HG02763 (cell line): Measurements from ENCODE around the gene JMJD7.

Source experiments
- ATAC-seq: cut with Tn5 transposase; IDR thresholded peaks from one replicate; pipeline ENCODE4 v1.9.1; 2021; ENCODE audit warnings: mild to moderate bottlenecking, moderate library complexity; ENCODE audit not compliant: unreplicated experiment

JMJD7 gene

GRCh38 chr15:41799488-41799805 lies 28.4 kb upstream of the JMJD7 start:
- no peak for ATAC-seq

DNA sequence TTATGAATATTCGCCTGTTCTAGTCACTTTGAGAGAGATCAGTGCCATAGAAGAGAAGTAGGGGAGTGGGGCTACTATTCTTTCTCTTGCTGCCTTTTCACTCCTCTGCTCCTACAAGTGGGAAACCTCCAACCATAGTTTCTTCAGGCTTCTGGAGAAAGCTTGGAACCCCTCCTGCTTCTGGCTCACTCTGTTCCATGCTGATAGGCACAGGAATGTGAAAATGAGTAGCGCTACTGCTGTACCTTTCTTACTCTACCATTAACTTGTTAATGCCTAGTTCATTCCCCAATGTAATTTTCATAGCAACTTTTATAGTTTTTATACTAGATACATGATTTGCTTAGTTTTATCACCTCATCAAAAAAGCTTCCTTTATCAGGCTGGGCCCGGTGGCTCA lies 26.7 kb upstream of the JMJD7 start:
- no peak for ATAC-seq

DNA sequence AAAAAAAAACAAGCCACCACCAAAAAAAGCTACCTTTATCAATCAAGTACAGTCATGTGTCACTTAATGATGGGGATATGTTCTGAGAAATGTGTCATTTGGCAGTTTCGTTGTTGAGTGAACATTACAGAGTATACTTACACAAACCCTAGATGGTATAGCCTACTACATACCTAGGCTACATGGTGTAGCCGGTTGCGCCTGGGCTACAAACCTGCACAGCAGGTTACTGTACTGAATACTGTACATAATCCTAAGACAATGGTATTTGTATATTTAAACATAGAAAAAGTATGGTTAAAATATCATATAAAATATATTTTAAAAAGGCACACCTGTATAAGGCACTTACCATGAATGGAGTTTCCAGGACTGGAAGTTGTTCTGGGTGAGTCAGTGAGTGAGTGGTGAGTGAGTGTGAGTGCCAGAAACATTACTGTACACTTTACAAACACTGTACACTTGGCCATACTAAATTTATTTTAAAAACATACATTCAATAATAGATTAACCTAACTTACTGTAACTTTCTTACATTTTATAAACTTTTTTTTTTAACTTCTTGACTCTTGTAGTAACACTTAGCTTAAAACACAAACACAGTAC lies 25.9 kb upstream of the JMJD7 start:
- no peak for ATAC-seq

GRCh38 chr15:41804361-41804760 lies 23.5 kb upstream of the JMJD7 start:
- ATAC-seq, result no peak

- no peak for ATAC-seq
These were observed 22.8 kb upstream of the JMJD7 start for GRCh38 chr15:41804916-41805666.

- no peak for ATAC-seq
These were observed 22.2 kb upstream of the JMJD7 start for GRCh38 chr15:41805711-41806110.

DNA sequence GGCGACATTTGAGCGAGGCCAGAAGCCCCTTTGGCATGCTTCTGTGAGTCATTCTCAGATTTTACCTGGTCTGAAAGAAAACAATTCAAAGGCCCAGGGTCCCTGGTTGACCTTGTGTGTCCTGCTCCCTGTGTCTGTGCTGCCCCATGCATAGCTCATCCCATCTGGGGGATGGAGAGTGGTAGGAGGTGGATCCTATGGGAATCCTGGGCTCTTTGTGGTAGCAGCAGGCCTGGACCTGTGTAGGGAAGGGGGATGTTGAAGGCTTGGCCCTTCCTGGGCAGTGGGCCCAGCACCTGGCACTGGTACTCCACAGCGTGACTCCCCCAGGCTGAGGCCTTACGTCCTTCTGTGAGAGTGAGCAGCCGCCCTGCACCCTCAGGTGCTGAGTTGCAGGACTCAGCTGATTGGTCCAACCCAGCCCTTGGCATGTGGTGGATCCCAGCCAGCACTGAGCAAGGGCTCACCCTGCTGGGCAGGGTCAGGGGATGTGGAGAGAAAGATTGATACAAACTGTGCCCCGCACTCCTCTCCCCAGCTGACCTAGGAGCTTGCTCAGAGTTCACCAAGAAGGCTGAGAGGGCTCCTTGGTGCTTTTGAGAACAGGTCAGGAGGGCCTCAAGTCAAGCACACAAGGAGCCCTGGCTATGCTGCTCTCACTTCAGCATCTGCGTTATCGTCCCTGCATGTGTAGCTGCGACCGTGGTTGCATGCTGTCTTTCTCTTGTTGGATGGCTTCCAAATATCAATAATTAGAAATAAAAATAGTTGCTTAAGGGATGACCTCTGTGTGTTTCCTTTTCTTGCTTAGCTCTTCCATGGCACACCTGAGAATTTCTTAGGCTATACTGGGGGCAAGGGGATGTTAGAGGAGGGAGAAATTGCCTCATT lies 21.4 kb upstream of the JMJD7 start:
- ATAC-seq, result no peak

DNA sequence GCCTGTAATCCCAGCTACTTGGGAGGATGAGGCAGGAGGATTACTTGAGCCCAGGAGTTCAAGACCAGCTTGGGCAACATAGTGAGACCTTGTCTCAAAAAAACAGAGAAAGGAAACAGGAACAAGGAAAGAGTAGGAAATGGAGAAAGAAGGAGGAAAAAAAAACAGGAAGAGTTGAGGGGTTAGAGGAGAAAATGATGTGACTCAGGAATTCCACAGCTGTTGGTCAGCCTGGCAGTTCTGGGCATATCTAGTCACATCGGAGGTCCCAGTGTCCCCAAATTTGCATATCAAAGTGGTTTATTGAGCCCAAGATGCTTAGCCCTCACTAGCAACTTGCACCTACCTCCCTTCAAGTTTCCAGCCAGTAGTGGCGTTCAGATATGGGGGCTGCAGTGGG lies 18.8 kb upstream of the JMJD7 start:
- no peak for ATAC-seq

DNA sequence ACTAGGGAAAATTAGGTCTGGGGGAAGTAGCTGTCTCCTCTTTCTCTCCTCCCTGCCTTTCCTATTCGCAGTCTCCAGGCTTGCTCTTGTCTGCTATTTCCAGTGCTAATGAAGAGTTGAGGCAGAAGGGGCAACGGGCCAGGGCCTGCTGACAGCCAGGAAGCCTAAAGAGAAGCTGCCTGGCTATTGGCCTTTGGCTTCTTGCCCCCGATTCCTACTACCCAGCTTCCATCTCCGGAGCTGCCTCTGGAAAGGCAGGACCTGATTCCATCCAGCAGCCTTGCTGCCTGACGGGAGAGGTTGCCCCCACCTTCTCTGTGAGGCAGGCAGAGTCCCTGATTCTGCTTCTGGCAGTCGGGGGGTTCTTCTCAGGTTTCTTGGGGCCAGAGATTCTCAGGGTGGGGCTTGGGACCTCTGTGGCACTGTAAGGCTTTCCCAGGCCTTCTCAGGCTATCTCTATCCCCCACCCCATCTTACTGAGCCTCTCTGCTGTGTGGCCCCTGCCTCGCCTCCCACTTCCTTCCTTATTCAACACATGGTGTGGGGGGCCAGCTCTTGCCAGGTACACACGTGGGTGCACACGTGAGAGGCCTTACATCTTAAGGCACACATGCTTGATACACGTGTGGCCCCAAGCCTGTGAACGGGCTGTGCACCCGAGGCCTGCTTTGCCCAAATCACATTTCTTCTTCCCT lies 18.2 kb upstream of the JMJD7 start:
- no peak for ATAC-seq

DNA sequence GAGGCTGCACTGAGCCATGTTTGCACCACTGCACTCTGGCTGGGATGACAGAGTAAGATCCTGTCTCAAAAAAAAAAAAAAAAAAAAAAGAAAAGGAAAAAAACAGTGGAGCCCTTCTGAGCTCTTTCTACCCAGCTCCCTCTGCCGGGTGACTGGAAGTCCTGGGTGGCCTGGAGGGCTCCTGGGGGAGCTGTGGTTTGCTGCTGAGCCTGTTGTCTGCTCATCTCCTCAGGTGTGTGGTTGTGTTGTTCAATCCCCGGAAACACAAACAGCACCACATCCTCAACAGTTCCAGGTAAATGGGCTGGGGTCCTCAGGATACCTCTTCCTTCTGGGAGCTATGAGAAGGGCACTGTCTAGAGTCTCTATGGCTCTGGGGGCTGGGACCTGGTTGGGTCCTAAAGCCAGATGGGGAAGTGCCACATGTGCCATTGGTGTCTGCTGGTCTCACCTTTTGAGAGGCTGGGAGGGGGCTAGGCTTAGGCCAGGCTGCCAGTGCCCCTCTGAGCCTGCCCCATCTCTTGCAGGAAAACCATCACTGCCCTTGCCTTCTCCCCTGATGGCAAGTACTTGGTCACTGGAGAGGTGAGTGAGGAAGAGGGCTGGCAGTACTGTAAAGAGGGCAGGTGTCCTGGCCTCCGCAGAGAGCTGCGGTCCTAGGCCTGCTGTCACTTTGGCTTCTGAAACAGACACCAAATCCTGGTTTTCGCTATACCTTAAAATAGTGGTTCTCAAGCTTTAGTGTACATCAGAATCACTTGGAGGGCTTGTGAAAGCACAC lies 17.1 kb upstream of the JMJD7 start:
- no peak for ATAC-seq

DNA sequence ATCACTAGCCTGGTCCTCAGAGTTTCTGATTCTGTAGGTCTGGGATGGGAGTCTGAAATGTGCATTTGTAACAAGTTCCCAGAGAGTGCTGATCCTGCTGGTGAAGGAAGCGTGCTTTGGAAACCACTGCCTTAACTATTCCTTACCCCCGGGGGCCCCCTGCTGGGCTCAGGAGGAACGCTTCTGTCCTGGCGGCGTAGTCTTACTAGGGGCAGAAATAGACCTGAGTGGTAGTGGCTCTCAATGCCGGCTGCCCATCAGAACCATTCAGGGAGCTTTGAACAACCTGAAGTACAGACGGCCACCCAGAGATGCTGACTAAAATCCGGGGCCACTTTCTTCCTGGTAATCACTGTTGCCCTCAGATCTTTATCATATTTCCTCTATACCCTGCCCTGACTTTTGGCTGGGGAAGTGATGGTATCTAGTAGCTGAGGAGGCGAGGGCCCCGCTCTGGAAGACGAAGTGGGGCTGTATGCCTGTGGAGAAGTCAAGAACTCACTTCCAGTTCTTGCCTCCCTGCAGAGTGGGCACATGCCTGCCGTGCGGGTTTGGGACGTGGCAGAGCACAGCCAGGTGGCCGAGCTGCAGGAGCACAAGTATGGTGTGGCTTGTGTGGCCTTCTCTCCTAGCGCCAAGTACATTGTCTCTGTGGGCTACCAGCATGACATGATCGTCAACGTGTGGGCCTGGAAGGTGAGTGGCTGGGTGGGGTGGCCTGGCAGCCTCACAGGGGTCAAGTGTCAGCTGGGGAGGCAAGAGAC lies 16.3 kb upstream of the JMJD7 start:
- ATAC-seq, result no peak

DNA sequence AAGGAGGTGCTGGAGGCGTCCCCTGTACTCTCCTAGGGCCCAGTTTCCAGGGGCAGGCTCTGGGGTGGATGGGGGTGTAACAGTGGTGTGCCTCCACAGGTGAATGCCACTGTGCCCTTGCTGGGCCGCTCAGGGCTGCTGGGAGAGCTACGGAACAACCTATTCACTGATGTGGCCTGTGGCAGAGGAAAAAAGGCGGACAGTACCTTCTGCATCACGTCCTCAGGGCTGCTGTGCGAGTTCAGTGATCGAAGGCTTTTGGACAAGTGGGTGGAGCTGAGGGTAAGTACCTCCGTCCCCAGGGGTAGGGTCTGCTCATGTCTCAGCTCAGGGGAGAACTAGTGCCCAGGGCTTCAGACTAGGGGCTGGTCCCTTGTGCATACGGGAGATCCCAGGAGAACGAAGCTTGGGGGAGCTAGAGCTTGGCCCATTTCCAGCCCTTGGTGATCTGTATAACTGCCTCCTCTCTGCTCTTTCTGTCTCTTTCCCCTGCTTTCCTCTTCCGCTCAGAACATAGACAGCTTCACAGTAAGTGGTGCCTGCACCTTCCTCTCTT lies 15.0 kb upstream of the JMJD7 start:
- ATAC-seq, result no peak

DNA sequence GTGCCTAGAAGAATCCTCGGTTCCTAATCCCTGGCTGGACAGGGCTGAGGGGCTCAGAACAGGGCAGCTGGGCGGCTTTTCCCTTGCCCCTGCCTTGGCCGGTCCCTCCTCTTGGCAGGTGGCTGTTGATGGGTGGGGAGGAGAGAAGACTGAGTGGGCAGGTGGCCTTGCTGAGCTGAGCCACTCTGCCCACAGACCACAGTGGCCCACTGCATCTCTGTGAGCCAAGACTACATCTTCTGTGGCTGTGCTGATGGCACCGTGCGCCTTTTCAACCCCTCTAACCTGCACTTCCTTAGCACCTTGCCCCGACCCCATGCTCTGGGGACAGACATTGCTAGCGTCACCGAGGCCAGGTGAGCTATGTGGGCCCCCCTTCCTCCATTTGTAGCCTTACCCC lies 14.5 kb upstream of the JMJD7 start:
- ATAC-seq, result no peak

GRCh38 chr15:41814534-41814933 lies 13.4 kb upstream of the JMJD7 start:
- ATAC-seq, result no peak

DNA sequence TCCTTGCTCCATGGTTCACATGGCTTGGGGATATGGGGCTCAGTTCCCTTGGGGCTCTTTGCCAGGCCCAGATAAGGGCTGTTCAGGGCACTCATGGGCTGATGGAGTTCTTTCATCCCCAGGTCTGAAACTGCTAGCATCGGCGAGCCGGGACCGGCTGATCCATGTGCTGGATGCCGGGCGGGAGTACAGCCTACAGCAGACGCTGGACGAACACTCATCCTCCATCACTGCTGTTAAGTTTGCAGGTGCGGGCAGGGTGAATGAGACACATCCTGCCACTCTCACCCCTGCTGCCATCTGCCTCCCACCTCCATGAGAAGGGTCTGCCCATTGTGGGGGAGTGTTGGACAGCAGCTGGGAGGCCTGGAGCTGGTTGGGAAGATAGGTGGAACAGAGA lies 11.1 kb upstream of the JMJD7 start:
- no peak for ATAC-seq

- ATAC-seq, result no peak
These were observed 10.6 kb upstream of the JMJD7 start for GRCh38 chr15:41817327-41817726.

- no peak for ATAC-seq
These were observed 10.1 kb upstream of the JMJD7 start for GRCh38 chr15:41817781-41818180.

DNA sequence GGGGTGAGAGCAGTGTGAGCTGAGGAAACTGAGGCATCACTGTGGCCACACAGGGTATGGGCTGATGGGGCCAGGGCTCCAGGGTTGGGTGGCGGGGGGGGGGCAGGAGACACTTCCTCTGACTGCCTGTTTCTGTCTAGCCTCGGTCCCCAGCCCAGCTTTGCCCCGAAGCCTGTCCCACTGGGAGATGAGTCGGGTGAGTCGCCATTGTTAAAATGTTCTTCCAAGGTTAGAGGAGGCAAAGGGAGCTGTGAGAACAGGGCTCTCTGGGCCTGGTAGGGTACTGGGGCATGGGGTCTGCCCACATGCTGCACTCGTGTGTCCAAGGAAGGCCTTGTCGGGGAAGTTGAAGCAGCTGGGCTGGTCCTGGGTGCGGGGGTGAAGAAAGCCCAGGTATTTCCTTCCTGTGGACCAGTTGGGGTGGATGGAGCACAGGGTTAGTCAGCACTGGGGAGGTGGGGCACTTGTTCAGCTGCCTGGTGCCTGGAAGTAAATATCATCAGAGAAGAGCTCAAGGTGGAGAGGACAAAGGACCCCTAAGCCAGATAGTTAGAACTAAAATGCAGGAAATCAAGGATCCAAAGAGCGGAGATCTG lies 8.3 kb upstream of the JMJD7 start:
- ATAC-seq, result no peak

- no peak for ATAC-seq
These were observed 7.0 kb upstream of the JMJD7 start for GRCh38 chr15:41820791-41821423.
